ENCODE results near the gene MAPKAP1.

DNA sequence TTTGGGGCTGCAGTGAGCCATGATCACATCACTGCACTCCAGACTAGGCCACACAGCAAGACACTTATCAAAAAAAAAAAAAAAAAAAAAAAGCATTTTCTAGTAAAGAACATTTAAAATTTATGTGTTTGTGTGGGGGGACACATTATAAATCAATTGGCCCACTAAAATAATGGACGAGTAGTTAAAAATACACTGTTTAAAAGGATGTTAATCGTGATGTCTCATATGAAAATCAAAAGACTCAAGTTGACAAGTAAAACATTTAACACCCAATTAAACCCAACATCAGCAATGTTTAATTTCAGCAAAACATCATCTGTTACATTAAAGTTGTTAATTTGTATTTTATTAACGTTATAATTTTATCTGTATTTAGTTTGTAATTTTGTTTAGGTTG is 152.3 kb downstream of the MAPKAP1 start:
- TF ChIP-seq EZH2phosphoT487 (IDR thresholded peaks at IDR 0.05; ENCODE audit: insufficient read depth, low read depth) (no peak), EZH2 (IDR thresholded peaks at IDR 0.05; ENCODE audit: insufficient read depth, poor library complexity, severe bottlenecking) (no peak)

Data from GM23248 (cell line).